Measurements from ENCODE around the gene HDAC7.

GRCh38 chr12:47736216-47736615 lies 83.5 kb downstream of the HDAC7 start:
- TF ChIP-seq CTCF (IDR thresholded peaks at IDR 0.05) (no peak), POLR2AphosphoS5 (IDR thresholded peaks at IDR 0.05) (no peak), EP300 (IDR thresholded peaks at IDR 0.05) (no peak), POLR2A (IDR thresholded peaks at IDR 0.05; ENCODE audit: low read depth) (no peak)

Data from esophagus muscularis mucosa (tissue), 4 donors.